Neural progenitor cell (in vitro differentiated cells): ENCODE data around the gene DROSHA.

Source experiments
- EZH2 ChIP-seq: fragments of 200-600 bp; sonication (generic); IDR thresholded peaks from 2 replicates; pipeline ENCODE4 v1.6.1; 2017; ENCODE audit warnings: antibody characterized with exemption, mild to moderate bottlenecking, moderate library complexity
- TF ChIP-seq, protein P1 (sequence below): fragments of 200-600 bp; sonication (generic); IDR thresholded peaks from 2 replicates; pipeline ENCODE4 v1.5.1; 2017; ENCODE audit warnings: antibody characterized with exemption, mild to moderate bottlenecking

DNA sequence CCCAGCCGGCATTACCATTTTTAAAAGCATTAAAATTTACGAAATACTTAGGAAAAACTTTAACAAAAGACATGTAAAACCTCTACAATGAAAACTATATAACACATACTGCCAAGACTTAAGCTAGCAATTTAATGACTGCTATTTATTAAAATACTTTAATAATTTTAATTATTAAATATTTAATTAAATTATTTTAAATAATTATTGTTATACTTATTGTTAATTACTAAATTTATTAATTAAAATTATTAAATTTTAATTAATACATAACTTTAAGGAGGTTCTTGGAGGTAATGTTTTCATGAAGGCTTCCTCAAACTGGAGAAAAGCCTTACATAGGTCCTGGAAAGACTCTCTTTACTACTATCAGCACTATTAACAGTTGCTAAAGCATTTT is 47.7 kb upstream of the DROSHA start:
- TF ChIP-seq, protein P1, sequence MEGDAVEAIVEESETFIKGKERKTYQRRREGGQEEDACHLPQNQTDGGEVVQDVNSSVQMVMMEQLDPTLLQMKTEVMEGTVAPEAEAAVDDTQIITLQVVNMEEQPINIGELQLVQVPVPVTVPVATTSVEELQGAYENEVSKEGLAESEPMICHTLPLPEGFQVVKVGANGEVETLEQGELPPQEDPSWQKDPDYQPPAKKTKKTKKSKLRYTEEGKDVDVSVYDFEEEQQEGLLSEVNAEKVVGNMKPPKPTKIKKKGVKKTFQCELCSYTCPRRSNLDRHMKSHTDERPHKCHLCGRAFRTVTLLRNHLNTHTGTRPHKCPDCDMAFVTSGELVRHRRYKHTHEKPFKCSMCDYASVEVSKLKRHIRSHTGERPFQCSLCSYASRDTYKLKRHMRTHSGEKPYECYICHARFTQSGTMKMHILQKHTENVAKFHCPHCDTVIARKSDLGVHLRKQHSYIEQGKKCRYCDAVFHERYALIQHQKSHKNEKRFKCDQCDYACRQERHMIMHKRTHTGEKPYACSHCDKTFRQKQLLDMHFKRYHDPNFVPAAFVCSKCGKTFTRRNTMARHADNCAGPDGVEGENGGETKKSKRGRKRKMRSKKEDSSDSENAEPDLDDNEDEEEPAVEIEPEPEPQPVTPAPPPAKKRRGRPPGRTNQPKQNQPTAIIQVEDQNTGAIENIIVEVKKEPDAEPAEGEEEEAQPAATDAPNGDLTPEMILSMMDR = no peak
- no peak for TF ChIP-seq EZH2
